Activated CD8-positive, alpha-beta memory T cell treated with anti-CD3 and anti-CD28 coated beads, Interleukin-2, amount 50 U/mL, for 24 hours (primary cell): ENCODE results near the gene MLLT3.

Experiments
- DNase-seq: peaks from one replicate; pipeline ENCODE4 v3.0.0-alpha.2; 2020; ENCODE audit errors: extremely low read depth

The MLLT3 gene

GRCh38 chr9:20512106-20512505, 110.2 kb downstream of the MLLT3 start:
- DNase-seq: no peak

GRCh38 chr9:20511686-20512085, 110.6 kb downstream of the MLLT3 start:
- DNase-seq: no peak

GRCh38 chr9:20509466-20509865, 112.8 kb downstream of the MLLT3 start:
- no peak for DNase-seq

GRCh38 chr9:20508242-20508641, 114.1 kb downstream of the MLLT3 start:
- DNase-seq: no peak

GRCh38 chr9:20507431-20507830, 114.9 kb downstream of the MLLT3 start:
- DNase-seq: no peak

GRCh38 chr9:20506099-20506900, 116.0 kb downstream of the MLLT3 start:
- no peak for DNase-seq

GRCh38 chr9:20505574-20505973, 116.7 kb downstream of the MLLT3 start:
- no peak for DNase-seq

- DNase-seq: no peak
Observed at GRCh38 chr9:20504930-20505329, 117.4 kb downstream of the MLLT3 start.

- DNase-seq: no peak
Observed at GRCh38 chr9:20500101-20500500, 122.2 kb downstream of the MLLT3 start.

GRCh38 chr9:20499013-20499412, 123.3 kb downstream of the MLLT3 start:
- DNase-seq: no peak

- no peak for DNase-seq
Observed at GRCh38 chr9:20496328-20496727, 126.0 kb downstream of the MLLT3 start.

GRCh38 chr9:20495098-20495497, 127.2 kb downstream of the MLLT3 start:
- no peak for DNase-seq

GRCh38 chr9:20494035-20494434, 128.3 kb downstream of the MLLT3 start:
- DNase-seq: no peak

GRCh38 chr9:20492772-20493171, 129.5 kb downstream of the MLLT3 start:
- DNase-seq: no peak

GRCh38 chr9:20491612-20492011, 130.7 kb downstream of the MLLT3 start:
- DNase-seq: no peak

- no peak for DNase-seq
Observed at GRCh38 chr9:20490246-20490834, 132.0 kb downstream of the MLLT3 start.

- no peak for DNase-seq
Observed at GRCh38 chr9:20488691-20489090, 133.6 kb downstream of the MLLT3 start.

- no peak for DNase-seq
Observed at GRCh38 chr9:20486552-20486951, 135.7 kb downstream of the MLLT3 start.

- DNase-seq: no peak
Observed at GRCh38 chr9:20481437-20481836, 140.9 kb downstream of the MLLT3 start.

GRCh38 chr9:20480249-20480648, 142.1 kb downstream of the MLLT3 start:
- no peak for DNase-seq

GRCh38 chr9:20479419-20480155, 142.7 kb downstream of the MLLT3 start:
- DNase-seq: no peak

- DNase-seq: no peak
Observed at GRCh38 chr9:20478786-20479185, 143.5 kb downstream of the MLLT3 start.
